CD4-positive, alpha-beta T cell treated with Interleukin-12 subunit alpha and Interleukin-12 subunit beta, for 1 hour (primary cell): ENCODE data around the gene M1AP.
A peak's percentile ranks its signal among the peaks of the same experiment; 100 is the strongest.

Source experiments
- DNase-seq: peaks from one replicate; pipeline ENCODE4 v3.0.0-alpha.2; 2020

M1AP gene

DNA sequence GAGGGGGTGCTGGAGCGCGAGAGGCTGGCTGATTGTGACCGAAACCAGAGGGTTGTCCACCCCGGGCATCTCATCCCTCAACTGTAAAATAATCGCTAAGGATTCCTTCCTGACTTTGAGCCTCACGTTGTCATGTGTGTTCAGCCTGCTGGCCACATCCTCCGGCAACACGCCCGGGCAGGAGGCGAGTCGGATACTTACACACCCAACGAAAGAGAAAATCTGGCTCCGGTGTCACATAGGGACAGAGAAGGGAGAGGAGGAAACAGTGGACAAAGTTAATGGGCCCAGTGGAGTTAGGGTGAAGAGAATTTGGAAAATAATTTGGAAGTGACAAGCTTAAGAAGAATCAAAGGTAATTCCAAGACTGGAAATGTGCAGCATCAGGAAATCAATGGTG, 131.5 kb downstream of the M1AP start:
- DNase-seq = no peak

DNA sequence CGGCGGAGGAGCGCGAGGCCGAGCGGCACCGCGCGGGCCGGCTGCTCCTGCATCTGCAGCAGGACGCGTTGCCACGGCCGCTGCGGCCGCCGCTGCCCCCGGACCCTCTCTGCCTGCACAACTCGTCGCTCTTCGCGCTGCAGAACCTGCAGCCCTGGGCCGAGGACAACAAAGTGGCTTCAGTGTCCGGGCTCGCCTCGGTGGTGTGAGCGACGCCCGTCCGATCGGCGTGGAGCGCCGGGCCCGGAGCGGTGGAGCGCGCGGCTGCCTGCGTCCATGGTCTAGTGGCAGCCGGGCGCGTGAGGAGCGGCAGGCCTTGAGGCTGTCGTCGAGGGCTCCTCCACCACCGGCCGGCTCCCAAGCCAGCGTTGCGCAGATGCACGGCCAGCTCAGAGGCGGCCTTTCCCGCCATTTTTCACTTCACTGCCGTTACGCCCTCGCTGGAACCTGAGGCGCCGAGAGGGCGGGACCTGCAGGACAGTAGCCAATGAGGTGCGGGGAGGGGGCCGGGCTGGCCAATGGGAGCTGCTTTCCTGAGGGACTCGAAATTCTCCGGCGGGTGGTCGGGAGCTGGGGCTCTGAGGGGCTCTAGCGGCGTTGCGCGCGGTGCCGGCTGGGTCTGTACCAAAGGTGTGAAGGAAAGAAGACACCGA, 132.0 kb downstream of the M1AP start:
- peak; percentile 81 for DNase-seq

DNA sequence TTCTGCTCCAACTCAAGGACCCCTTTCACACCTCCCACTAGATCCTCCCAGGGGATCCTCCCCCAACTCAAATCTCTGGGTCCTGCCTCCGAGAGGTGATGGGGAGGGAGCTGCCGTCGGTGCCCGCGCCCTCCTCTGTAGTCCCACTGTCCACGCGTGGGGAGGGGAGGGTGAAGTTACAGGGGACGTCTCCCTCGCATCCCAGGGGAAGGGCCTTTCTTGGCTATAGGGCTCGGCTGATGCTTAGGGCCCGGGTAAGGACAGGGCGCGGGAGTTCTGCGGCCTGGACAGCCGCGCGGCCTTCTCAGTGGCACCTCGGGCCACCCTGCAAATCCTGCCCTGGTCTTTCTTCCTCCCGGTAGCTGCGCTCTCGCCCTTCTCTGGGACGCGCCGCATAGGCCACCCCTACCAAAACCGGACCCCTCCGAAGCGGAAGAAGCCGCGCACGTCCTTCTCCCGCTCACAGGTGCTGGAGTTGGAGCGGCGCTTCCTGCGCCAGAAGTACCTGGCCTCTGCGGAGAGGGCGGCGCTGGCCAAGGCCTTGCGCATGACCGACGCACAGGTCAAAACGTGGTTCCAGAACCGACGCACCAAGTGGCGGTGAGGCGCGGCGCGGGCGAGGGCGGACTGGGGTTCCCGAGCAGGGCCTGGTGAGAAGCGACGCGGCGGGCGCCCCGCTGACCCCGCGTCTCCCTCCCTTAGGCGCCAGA, 132.7 kb downstream of the M1AP start:
- no peak for DNase-seq

DNA sequence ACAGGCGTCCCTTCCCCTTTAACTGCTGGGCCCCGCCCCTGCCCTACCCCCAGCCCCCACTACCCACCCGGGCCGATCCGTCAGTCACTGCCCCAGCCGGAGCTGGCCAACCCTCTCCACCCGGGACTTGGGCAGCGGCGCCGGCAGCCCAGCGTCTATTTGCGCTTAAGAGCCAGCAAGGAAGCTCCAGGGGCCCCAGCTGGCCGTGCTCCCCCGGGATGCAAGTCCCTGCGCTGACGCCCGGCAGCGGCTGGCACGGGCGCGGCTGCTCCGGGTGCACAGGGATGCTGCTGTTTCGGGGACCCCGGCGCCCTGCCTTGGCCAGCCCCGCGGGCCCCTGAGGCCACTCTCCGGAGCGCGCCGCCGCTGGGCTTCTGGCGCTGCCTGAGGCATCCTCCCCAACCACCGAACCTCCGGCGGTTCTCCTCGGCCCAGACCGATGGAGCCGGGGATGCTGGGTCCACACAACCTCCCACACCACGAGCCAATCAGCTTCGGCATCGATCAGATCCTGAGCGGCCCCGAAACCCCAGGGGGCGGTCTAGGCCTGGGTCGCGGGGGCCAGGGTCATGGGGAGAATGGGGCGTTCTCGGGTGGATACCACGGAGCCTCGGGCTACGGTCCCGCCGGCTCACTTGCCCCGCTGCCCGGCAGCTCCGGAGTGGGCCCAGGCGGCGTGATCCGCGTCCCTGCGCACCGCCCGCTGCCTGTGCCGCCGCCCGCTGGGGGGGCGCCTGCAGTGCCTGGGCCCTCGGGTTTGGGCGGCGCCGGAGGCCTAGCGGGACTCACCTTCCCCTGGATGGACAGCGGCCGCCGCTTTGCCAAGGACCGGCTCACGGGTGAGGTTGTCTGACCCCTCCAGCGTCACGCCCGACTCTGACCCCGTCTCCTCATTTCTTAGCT, 133.5 kb downstream of the M1AP start, which contains the start of gene TLX2:
TSS of gene TLX2 (plus strand) at position 83 of the 903 bp plus-strand sequence. CDS start at position 440, 357 bp downstream.
- DNase-seq = no peak

GRCh38 chr2:74513605-74514367, 134.3 kb downstream of the M1AP start:
- DNase-seq = peak; percentile 38

GRCh38 chr2:74512744-74513604, 135.2 kb downstream of the M1AP start:
- DNase-seq = no peak

DNA sequence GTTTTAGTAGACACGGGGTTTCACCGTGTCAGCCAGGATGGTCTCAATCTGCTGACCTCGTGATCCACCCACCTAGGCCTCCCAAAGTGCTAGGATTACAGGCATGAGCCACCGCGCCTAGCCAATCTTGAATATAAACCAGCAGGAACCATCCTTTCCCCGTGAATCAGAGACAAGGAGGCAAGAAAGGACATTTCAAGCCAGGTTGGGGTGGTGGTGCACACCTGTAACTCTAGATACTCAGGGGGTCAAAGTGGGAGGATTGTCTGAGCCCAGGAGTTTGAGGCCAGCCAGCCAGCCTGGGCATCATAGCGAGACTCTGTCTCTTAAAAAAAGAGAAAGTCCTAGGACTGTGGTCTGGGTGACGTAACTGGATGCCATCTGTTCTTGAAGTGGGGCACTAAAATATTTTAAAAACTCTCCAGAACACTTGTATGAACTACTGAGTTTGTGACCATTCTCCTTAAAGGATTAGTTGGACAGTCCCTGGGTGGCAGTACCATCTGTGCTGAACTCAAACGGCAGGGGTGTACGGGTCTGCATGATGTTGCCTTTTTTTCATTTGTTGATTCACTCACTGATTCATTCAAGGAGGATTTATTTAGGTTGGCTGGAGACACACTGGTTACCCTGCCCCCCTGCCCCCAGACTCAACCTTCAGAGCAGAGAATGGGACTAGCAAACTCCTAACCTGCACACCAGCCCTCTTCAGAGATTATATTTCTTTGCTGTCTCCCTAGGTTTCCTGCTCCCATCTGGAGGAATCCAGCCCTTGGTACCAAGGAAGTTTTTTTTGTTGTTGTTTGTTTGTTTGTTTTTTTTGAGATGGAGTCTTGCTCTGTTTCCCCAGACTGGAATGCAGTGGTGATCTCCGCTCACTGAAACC, 136.8 kb downstream of the M1AP start:
- DNase-seq = no peak

DNA sequence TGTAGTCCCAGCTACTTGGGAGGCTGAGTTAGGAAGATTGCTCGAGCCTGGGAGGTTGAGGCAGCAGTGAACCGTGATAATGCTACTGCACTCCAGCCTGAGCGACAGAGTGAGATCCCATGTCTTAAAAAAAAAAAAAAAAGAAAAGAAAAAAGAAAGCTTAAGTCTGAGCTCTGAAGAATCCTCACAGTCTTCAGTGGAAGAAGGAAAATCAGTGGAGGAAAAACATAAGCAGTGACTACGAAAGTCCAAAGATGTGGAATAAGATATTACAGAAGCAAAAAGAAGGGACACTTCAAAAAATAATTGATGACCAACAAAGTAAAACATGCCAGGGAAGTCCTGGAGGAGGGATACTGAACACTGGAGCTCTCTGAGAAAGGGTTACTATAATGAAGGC, 137.9 kb downstream of the M1AP start:
- no peak for DNase-seq

DNA sequence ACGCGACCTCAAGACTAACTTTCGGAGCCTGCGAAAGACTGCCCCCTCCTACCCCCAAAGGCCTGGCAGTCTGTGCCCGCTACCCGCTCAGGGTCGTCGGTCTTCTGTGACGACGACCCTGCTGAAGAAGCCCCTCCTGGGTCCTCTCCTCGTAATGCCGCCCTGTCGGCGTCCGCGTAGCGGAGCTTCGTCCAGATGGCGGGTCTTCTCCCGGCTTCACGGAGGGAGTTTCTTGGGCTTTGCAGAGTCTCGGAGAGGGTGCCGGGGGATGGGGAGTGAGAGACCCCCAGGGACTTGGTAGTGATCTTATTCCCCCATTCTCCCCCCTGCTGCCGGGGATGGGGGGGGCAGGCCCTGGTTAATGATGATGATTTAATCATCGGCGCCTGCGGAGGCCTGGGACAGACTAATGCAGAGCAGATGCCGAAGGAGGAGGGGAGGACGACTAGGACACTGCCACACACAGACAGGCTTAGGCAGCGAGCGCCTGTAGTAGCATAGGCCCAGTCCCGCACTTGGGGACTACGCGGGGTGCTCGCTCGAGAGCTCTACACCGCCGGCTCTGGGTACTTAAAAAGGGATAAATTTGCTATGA, 140.1 kb downstream of the M1AP start:
- DNase-seq = no peak
